Suprapubic skin (tissue), 4 donors: ENCODE data around the gene SCP2. TPM values are rescaled to one million over a fixed set of nuclear protein-coding genes. Genes with fewer than 3 reads are reported as not detected.

Experiments
- DNase-seq, 2 donors: peaks; one replicate each; pipeline ENCODE4 v3.0.0-alpha.2; 2019; ENCODE audit warnings: low spot score in 2 of 2
- H3K27ac ChIP-seq: fragments of 200-600 bp; sonication (generic); one replicate; pipeline ENCODE4 v1.5.1; 2019
- H3K27me3 ChIP-seq: fragments of 200-600 bp; sonication (generic); one replicate; pipeline ENCODE4 v1.5.1; 2019
- H3K36me3 ChIP-seq: fragments of 200-600 bp; sonication (generic); one replicate; pipeline ENCODE4 v1.5.1; 2019
- H3K4me1 ChIP-seq: fragments of 200-600 bp; sonication (generic); one replicate; pipeline ENCODE4 v1.5.1; 2019
- H3K4me3 ChIP-seq: fragments of 200-600 bp; sonication (generic); one replicate; pipeline ENCODE4 v1.5.1; 2019; ENCODE audit warnings: mild to moderate bottlenecking
- H3K9me3 ChIP-seq: fragments of 200-600 bp; sonication (generic); one replicate; pipeline ENCODE4 v1.5.1; 2019
- EP300 ChIP-seq: sonication (generic); formaldehyde crosslinking; IDR thresholded peaks from one replicate; pipeline ENCODE4 v1.6.1; 2017; ENCODE audit warnings: antibody characterized with exemption
- POLR2A ChIP-seq, 2 donors: fragments of 450-650 bp; IDR thresholded peaks; one replicate each; pipeline ENCODE4 v1.6.1; 2017; ENCODE audit warnings: antibody characterized with exemption in 2 of 2, mild to moderate bottlenecking in 2 of 2, moderate library complexity in 2 of 2
- POLR2AphosphoS5 ChIP-seq, 3 donors: sonication (generic); formaldehyde crosslinking; IDR thresholded peaks; one replicate each; pipeline ENCODE4 v1.6.1; 2017; ENCODE audit warnings: antibody characterized with exemption in 3 of 3
- WGBS: methylation state at CpG from one replicate; pipeline ENCODE4 v1.1.5; 2018; 5-methylcytosine and 5-hydroxymethylcytosine counted together
- total RNA-seq, 4 donors: library from RNA; depleted of rRNA; stranded (reverse); fragments of >200 nt; gene quantifications; one replicate each; pipeline ENCODE4 v1.1.0, GENCODE V29; 2016
- TF ChIP-seq, protein P1 (sequence below), 2 donors: fragments of 200-600 bp in 1 of 2; fragments of 450-650 bp in 1 of 2; sonication (generic) in 1 of 2; IDR thresholded peaks; one replicate each; pipeline ENCODE4 v1.5.1; 2016 to 2019; ENCODE audit warnings: antibody characterized with exemption in 2 of 2, mild to moderate bottlenecking in 1 of 2, moderate library complexity in 1 of 2

Gene SCP2
- total RNA-seq, 4 donors from 2014 or later = 64.5 to 122 (median 113) TPM

DNA sequence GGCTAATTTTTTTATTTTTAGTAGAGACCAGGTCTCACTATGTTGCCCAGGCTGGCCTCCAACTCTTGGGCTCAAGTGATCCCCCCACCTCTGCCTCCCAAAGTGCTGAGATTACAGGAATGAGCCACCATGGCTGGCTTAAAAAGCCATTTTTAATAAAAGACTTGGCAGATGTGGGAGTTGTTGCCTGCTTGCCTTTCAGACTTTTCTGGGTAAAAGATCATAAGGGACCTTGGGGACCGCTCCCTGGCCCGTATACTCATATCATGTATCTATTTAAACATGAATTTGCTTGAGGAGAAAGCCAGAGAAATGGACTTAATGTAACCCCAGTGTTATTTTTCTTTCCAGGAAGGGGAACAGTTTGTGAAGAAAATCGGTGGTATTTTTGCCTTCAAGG, 111.5 kb downstream of the SCP2 start:
- Histone ChIP-seq H3K4me3 (no peak overlapping the region), H3K27me3 (no peaks in the 10 kb centered on the region), H3K36me3 (peaks cover 28% of the 10 kb centered on the region), H3K9me3 (no peaks in the 10 kb centered on the region), H3K27ac (no peak overlapping the region), H3K4me1 (no peaks in the 10 kb centered on the region)
- DNase-seq = no peak
- no peak for TF ChIP-seq POLR2A (IDR thresholded peaks at IDR 0.05)
- TF ChIP-seq EP300 = no peak
- TF ChIP-seq, protein P1, sequence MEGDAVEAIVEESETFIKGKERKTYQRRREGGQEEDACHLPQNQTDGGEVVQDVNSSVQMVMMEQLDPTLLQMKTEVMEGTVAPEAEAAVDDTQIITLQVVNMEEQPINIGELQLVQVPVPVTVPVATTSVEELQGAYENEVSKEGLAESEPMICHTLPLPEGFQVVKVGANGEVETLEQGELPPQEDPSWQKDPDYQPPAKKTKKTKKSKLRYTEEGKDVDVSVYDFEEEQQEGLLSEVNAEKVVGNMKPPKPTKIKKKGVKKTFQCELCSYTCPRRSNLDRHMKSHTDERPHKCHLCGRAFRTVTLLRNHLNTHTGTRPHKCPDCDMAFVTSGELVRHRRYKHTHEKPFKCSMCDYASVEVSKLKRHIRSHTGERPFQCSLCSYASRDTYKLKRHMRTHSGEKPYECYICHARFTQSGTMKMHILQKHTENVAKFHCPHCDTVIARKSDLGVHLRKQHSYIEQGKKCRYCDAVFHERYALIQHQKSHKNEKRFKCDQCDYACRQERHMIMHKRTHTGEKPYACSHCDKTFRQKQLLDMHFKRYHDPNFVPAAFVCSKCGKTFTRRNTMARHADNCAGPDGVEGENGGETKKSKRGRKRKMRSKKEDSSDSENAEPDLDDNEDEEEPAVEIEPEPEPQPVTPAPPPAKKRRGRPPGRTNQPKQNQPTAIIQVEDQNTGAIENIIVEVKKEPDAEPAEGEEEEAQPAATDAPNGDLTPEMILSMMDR (IDR thresholded peaks at IDR 0.05) = no peak
- no peak for TF ChIP-seq POLR2AphosphoS5 (IDR thresholded peaks at IDR 0.05)
- WGBS = 62% methylated on average over 3 of the region's 3 CpGs

DNA sequence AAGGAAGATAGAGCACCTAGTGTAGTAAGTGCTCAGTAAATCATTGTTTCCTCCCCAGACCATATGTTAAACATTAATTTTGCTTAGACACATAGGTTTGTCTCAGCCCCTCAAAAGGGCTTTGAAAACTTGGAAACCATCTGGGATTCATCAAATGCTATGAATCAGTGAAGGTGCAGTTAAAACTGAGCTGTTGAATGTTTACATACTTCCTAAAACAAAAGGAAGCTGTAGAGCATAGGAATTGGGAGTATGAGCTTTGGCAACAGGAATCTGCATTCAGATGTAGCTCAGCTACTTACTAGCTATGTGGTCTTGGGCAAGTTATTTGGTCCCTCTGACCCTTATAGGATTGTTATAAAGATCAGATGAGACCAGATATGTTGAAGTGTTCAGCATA, 116.2 kb downstream of the SCP2 start:
- no peak for DNase-seq
- Histone ChIP-seq H3K4me1 (peaks cover 12% of the 10 kb centered on the region), H3K27ac (no peak overlapping the region), H3K36me3 (peaks cover 35% of the 10 kb centered on the region), H3K9me3 (no peaks in the 10 kb centered on the region), H3K27me3 (no peaks in the 10 kb centered on the region), H3K4me3 (no peak overlapping the region)
- TF ChIP-seq POLR2AphosphoS5 (IDR thresholded peaks at IDR 0.05) = no peak
- no peak for TF ChIP-seq EP300
- TF ChIP-seq, protein P1 (IDR thresholded peaks at IDR 0.05) = no peak
- no peak for TF ChIP-seq POLR2A (IDR thresholded peaks at IDR 0.05)

DNA sequence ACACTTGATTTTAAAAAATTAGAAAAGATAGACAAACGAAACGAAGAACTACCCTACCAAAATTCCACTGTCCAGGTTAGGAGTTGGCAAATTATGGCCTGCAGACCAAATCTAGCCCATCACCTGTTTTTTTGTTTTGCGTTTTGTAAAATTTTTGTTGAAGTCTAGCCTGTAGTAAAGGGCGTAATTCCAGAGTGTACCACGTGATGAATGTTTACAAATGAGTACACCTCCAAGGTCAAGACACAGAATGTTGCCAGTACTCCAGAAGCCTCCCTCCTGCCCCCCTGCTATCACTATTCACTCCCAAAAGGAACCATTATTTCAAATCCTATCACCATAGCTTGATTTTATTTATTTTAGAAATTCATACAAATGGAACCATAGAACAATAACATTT, 117.8 kb downstream of the SCP2 start:
- Histone ChIP-seq H3K9me3 (no peaks in the 10 kb centered on the region), H3K36me3 (peaks cover 20% of the 10 kb centered on the region), H3K4me3 (no peak overlapping the region), H3K27ac (no peak overlapping the region), H3K4me1 (peaks cover 16% of the 10 kb centered on the region), H3K27me3 (no peaks in the 10 kb centered on the region)
- 87% methylated on average over 5 of the region's 5 CpGs for WGBS
- DNase-seq = no peak
- TF ChIP-seq POLR2AphosphoS5 (IDR thresholded peaks at IDR 0.05) = no peak
- no peak for TF ChIP-seq EP300
- TF ChIP-seq, protein P1 (IDR thresholded peaks at IDR 0.05) = no peak
- TF ChIP-seq POLR2A (IDR thresholded peaks at IDR 0.05) = no peak

DNA sequence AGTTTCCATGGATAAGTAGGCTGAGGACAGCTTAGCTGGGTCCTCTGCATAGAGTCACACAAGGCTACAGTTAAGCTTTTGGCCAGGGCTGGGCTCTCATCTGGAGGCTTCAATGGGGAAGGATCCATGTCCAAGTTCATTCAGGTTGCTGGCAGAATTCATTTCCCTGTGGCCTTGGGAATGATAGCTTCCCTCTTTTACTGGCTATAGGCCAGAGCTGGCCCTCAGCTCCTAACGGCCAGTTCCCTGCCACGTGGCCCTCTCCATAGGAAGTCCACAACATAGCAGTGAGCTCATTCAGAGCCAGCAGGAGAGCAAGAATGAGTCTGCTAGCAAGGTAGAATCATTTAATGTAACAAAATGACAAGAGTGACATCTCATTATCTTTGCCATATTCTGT, 119.9 kb downstream of the SCP2 start:
- 62% methylated on average over 2 of the region's 2 CpGs for WGBS
- H3K27ac ChIP-seq = no peak overlapping the region
- peaks cover 12% of the 10 kb centered on the region for H3K36me3 ChIP-seq

DNA sequence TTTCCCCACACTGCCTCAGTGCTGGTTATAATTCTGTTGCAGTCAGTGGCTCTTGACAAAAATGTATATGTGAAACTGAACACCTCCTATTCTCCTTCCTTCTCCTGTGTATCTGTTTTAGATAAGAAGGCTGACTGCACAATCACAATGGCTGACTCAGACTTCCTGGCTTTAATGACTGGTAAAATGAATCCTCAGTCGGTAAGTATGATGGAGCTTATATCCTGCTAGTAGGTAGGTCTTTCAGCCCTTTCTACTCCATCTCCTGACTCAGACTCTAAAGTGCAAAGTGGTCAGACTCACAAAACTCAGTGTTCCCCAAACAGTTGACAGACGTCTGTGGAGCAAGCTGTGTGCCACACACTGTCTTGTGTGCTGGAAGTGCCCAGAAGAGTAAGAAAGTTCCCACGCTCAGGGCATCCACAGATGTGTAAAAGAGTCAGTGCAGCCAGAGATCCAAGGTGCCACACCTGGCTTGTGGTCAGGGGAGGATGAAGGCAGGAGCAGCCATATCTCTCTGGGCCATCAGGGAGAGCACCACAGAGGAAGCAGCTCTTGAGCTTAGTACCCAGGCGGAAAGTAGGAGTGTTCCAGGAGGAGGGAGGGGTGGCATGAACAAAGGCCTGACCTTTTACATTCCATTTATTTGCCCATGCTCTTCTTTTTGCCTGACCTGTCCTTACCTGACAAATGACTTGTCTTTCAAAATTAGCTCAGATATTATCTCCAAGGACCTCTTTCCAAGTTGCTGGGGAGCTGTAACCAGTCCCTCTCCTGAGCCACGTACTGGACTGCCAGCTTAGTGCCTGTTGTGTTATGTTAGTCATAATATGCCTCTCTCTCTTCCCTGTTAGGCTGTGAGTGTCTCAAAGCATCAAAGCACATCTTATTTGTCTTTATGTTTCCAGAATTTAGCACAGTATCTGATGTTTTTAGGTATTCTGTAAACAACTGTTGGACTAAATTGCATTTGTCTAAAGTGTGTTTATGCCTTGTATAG, 121.0 kb downstream of the SCP2 start:
- DNase-seq = no peak
- no peaks in the 10 kb centered on the region for H3K9me3 ChIP-seq
- WGBS = 68% methylated on average over 5 of the region's 5 CpGs
- no peak for TF ChIP-seq POLR2AphosphoS5 (IDR thresholded peaks at IDR 0.05)
- TF ChIP-seq POLR2A (IDR thresholded peaks at IDR 0.05) = no peak
- TF ChIP-seq EP300 = no peak
- TF ChIP-seq, protein P1 (IDR thresholded peaks at IDR 0.05) = no peak
- no peak overlapping the region for H3K27ac ChIP-seq
- peaks cover 14% of the 10 kb centered on the region for H3K36me3 ChIP-seq
- peaks cover 25% of the 10 kb centered on the region for H3K4me1 ChIP-seq
- no peak overlapping the region for H3K4me3 ChIP-seq
- H3K27me3 ChIP-seq = no peaks in the 10 kb centered on the region

More for the DNA sequence above, 119.9 kb downstream of the SCP2 start:
- Histone ChIP-seq H3K27me3 (no peaks in the 10 kb centered on the region), H3K4me3 (no peak overlapping the region), H3K4me1 (peaks cover 25% of the 10 kb centered on the region), H3K9me3 (no peaks in the 10 kb centered on the region)
- no peak for DNase-seq
- no peak for TF ChIP-seq POLR2A (IDR thresholded peaks at IDR 0.05)
- TF ChIP-seq EP300 = no peak
- TF ChIP-seq, protein P1 (IDR thresholded peaks at IDR 0.05) = no peak
- TF ChIP-seq POLR2AphosphoS5 (IDR thresholded peaks at IDR 0.05) = no peak
